ENCODE results near the gene PLEKHM3. TPM values are rescaled to one million over a fixed set of nuclear protein-coding genes. Genes with fewer than 3 reads are reported as not detected.
A peak's percentile ranks its signal among the peaks of the same experiment; 100 is the strongest.

Gene PLEKHM3
- polyA plus RNA-seq, 2 of the 4 experiments (the other 2 are of a cell fraction), result 2.9 to 6.5 TPM

- WGBS (ENCODE audit: missing lambda C conversion rate), result 55% methylated on average over 7 of the region's 7 CpGs
- ATAC-seq, result peak; percentile 92 to 96
- ChIA-PET POLR2A (interaction anchor here (1.2 kb wide), 1 partner anchor 101 kb away, joined by 3 read pairs; the partner anchor contains the start of gene FZD5), CTCF (interaction anchor here (0.7 to 2.3 kb wide), 7 partner anchors 9 to 171 kb away, joined by 3 to 10 read pairs (median 4); partner anchors contain the start of gene FZD5)
- H3K4me1 ChIP-seq, result peaks cover 41% of the 10 kb centered on the region
- DNase-seq (ENCODE audit: low read depth in 1 of 2, low spot score in 1 of 2), result peak; percentile 27 to 83
- peak overlapping the region; percentile 72 to 83 for H3K27ac ChIP-seq
- H3K4me2 ChIP-seq, result peak overlapping the region; percentile 59
- TF ChIP-seq ZFP36 (IDR thresholded peaks at IDR 0.05; ENCODE audit: borderline replicate concordance, partially characterized antibody) (no peak), SMC3 (IDR thresholded peaks at IDR 0.05) (0 out of 3 replicates have a peak, but pooled peaks have one; percentile 8), RAD21 (conservative IDR thresholded peaks at IDR 0.05 in 1 of 2, IDR thresholded peaks at IDR 0.05 in 1 of 2) (peak in 1 of 2 experiments; percentile 19; a peak in 1 of 5 replicates), HDAC2 (IDR thresholded peaks at IDR 0.05) (no peak), EP300 (IDR thresholded peaks at IDR 0.05) (peak in 1 of 2 experiments; percentile 28; a peak in 1 of 5 replicates), HES2 (IDR thresholded peaks at IDR 0.05) (0 out of 2 replicates have a peak, but pooled peaks have one; percentile 13), JUNB (IDR thresholded peaks at IDR 0.05) (peak; percentile 38; the same call in 1 of the 2 replicates), HOXA7 (CRISPR knock-in tag; IDR thresholded peaks at IDR 0.05) (0 out of 2 replicates have a peak, but pooled peaks have one; percentile 47), NFE2L2 (conservative IDR thresholded peaks at IDR 0.05; ENCODE audit: low read length) (peak; percentile 77), HOXB5 (CRISPR knock-in tag; IDR thresholded peaks at IDR 0.05) (0 out of 2 replicates have a peak, but pooled peaks have one; percentile 20), MAFK (IDR thresholded peaks at IDR 0.05; ENCODE audit: partially characterized antibody) (peak; percentile 97), MAX (IDR thresholded peaks at IDR 0.05) (peak; percentile 35), FOSL2 (IDR thresholded peaks at IDR 0.05) (no peak), FOSL2 (CRISPR knock-in tag; IDR thresholded peaks at IDR 0.05) (peak; percentile 74), GATA3 (IDR thresholded peaks at IDR 0.05; ENCODE audit: borderline replicate concordance) (peak; percentile 18; the same call in 1 of the 2 replicates), BCL3 (IDR thresholded peaks at IDR 0.05) (no peak), JUN (IDR thresholded peaks at IDR 0.05) (peak; percentile 29 to 60; a peak in 2 of 5 replicates), CEBPB (IDR thresholded peaks at IDR 0.05) (peak; percentile 68 to 70; a peak in 3 of 4 replicates), BHLHE40 (IDR thresholded peaks at IDR 0.05; ENCODE audit: low read depth, low read length) (no peak), POLR2A (IDR thresholded peaks at IDR 0.05; ENCODE audit: low read length) (no peak)
- no peaks in the 10 kb centered on the region for H3K9me3 ChIP-seq
- FAIRE-seq, result no peak
- no peak overlapping the region for H3K4me3 ChIP-seq
Observed at GRCh38 chr2:207869784-207870778, 155.2 kb downstream of the PLEKHM3 start.

- H3K4me1 ChIP-seq, result peaks cover 41% of the 10 kb centered on the region
- ATAC-seq (no peak; a peak in 2 of 6 replicates), FAIRE-seq (no peak), DNase-seq (ENCODE audit: low read depth in 1 of 2, low spot score in 1 of 2) (no peak)
- TF ChIP-seq PHF8 (IDR thresholded peaks at IDR 0.05; ENCODE audit: borderline replicate concordance, low read depth) (no peak), NPAS2 (CRISPR knock-in tag; IDR thresholded peaks at IDR 0.05; ENCODE audit: borderline replicate concordance) (no peak), ELK1 (IDR thresholded peaks at IDR 0.05; ENCODE audit: low read depth, low read length) (no peak), FOXS1 (CRISPR knock-in tag; IDR thresholded peaks at IDR 0.05) (no peak), CBX8 (IDR thresholded peaks at IDR 0.05) (no peak), POLR2AphosphoS2 (conservative IDR thresholded peaks at IDR 0.05; ENCODE audit: low read length) (no peak), HEYL (CRISPR knock-in tag; IDR thresholded peaks at IDR 0.05) (no peak)
- ChIA-PET CTCF (interaction anchor here (1.0 to 2.3 kb wide), 4 partner anchors 64 to 172 kb away, joined by 3 to 10 read pairs (median 5); no protein-coding TSS in a partner anchor), POLR2A (no interaction called here)
- H3K4me3 ChIP-seq, result no peak overlapping the region
- peak overlapping the region; percentile 72 to 83 for H3K27ac ChIP-seq
- H3K4me2 ChIP-seq, result peak overlapping the region; percentile 59
- no peaks in the 10 kb centered on the region for H3K9me3 ChIP-seq
- 84% methylated on average over 5 of the region's 5 CpGs for WGBS (ENCODE audit: missing lambda C conversion rate)
Observed at GRCh38 chr2:207868855-207869596, 156.3 kb downstream of the PLEKHM3 start.

Measured in A549 (cell line).